Astrocyte (in vitro differentiated cells and primary cell): Measurements from ENCODE around the gene PSG6. TPM values are rescaled to one million over a fixed set of nuclear protein-coding genes. Genes with fewer than 3 reads are reported as not detected.
"Not testable (repeated sequence)": the region's sequence is repeated elsewhere in the genome, so short reads cannot be mapped to it uniquely, and the experiment has no call there.

ENCODE experiments used
- DNase-seq: peaks from one replicate; pipeline ENCODE4 v3.0.0-alpha.2; 2010; ENCODE audit warnings: low read depth
- FAIRE-seq: peaks from 2 replicates; lab custom pipeline; 2011; peaks lifted over from hg19 to GRCh38; lab: Jason Lieb, UNC
- H2AFZ ChIP-seq: 2 replicates; pipeline ENCODE4 v1.6.0; 2012; ENCODE audit warnings: low read depth, low read length, inconsistent platforms
- H3K27ac ChIP-seq: 2 replicates; pipeline ENCODE4 v1.5.1; 2011; ENCODE audit warnings: low read depth, low read length, inconsistent platforms
- H3K27me3 ChIP-seq: 2 replicates; pipeline ENCODE4 v1.6.0; 2011; ENCODE audit warnings: low read length, inconsistent platforms; ENCODE audit not compliant: insufficient read depth
- H3K36me3 ChIP-seq: 2 replicates; pipeline ENCODE4 v1.5.1; 2011; ENCODE audit warnings: low read length, inconsistent platforms; ENCODE audit not compliant: insufficient read depth
- H3K4me1 ChIP-seq: 2 replicates; pipeline ENCODE4 v1.5.1; 2011; ENCODE audit warnings: low read length, inconsistent platforms; ENCODE audit not compliant: insufficient read depth
- H3K4me2 ChIP-seq: 2 replicates; pipeline ENCODE4 v1.6.0; 2012; ENCODE audit warnings: low read length, inconsistent platforms
- H3K4me3 ChIP-seq: 2 replicates; pipeline ENCODE4 v1.5.1; 2011; ENCODE audit warnings: low read depth, mild to moderate bottlenecking, low read length, inconsistent platforms; ENCODE audit not compliant: insufficient read depth
- H3K79me2 ChIP-seq: 2 replicates; pipeline ENCODE4 v1.6.0; 2012; ENCODE audit warnings: mild to moderate bottlenecking, low read length, inconsistent platforms; ENCODE audit not compliant: insufficient read depth
- H3K9ac ChIP-seq: 2 replicates; pipeline ENCODE4 v1.6.0; 2012; ENCODE audit warnings: mild to moderate bottlenecking, low read length, inconsistent platforms
- H3K9me3 ChIP-seq: 2 replicates; pipeline ENCODE4 v1.5.1; 2012; ENCODE audit warnings: low read depth, mild to moderate bottlenecking, low read length, inconsistent platforms; ENCODE audit not compliant: insufficient read depth
- H4K20me1 ChIP-seq: 2 replicates; pipeline ENCODE4 v1.6.0; 2012; ENCODE audit warnings: low read length, inconsistent platforms; ENCODE audit not compliant: insufficient read depth
- H3K27ac Mint-ChIP-seq: one replicate; pipeline ENCODE4 v1.8.0; 2021; ENCODE audit warnings: mild to moderate bottlenecking, mixed read lengths; ENCODE audit not compliant: unreplicated experiment
- H3K27me3 Mint-ChIP-seq: one replicate; pipeline ENCODE4 v1.8.0; 2021; ENCODE audit warnings: low read depth, mixed read lengths; ENCODE audit not compliant: unreplicated experiment
- H3K36me3 Mint-ChIP-seq: one replicate; pipeline ENCODE4 v1.8.0; 2021; ENCODE audit warnings: low read depth, mixed read lengths; ENCODE audit not compliant: unreplicated experiment
- H3K4me1 Mint-ChIP-seq: one replicate; pipeline ENCODE4 v1.8.0; 2021; ENCODE audit warnings: low read depth, mixed read lengths; ENCODE audit not compliant: unreplicated experiment
- H3K4me3 Mint-ChIP-seq: one replicate; pipeline ENCODE4 v1.8.0; 2021; ENCODE audit warnings: mild to moderate bottlenecking, moderate library complexity, mixed read lengths; ENCODE audit not compliant: unreplicated experiment
- H3K9me3 Mint-ChIP-seq: one replicate; pipeline ENCODE4 v1.8.0; 2021; ENCODE audit warnings: mild to moderate bottlenecking, mixed read lengths; ENCODE audit not compliant: unreplicated experiment
- total RNA-seq: library from RNA; stranded (reverse); gene quantifications from 2 replicates; pipeline ENCODE4 v1.2.1, GENCODE V29; 2021

The PSG6 gene
- total RNA-seq, 1 donor from 2014 or later = 0.23 TPM

DNA sequence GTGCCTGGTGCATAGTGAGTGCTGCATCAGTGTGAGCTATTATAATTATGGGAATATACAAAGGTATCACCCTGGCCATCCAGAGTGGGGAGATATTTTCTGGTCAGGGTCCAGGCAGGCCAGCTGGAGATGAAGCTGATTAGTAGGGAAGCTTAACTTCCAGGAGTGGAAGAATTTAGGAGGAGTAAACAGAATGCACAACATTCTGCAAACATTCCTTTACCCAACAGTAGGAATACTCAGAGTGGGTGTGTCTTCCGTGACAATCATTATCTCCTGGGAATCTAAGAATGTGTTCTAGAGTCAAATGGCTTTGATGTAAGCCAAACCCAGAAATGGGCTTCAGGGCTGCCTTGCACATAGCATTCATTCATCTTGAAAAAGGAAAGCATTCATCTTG, 19.0 kb downstream of the PSG6 start:
- not testable (repeated sequence) for H3K9me3 Mint-ChIP-seq, H4K20me1 ChIP-seq, H2AFZ ChIP-seq, H3K4me1 Mint-ChIP-seq, H3K4me3 Mint-ChIP-seq, FAIRE-seq, H3K36me3 ChIP-seq, H3K4me1 ChIP-seq, H3K9ac ChIP-seq, H3K9me3 ChIP-seq, H3K79me2 ChIP-seq, H3K4me3 ChIP-seq, H3K27me3 ChIP-seq, H3K27ac Mint-ChIP-seq, H3K27ac ChIP-seq, H3K4me2 ChIP-seq, H3K27me3 Mint-ChIP-seq, H3K36me3 Mint-ChIP-seq
- DNase-seq = peak; percentile 16

DNA sequence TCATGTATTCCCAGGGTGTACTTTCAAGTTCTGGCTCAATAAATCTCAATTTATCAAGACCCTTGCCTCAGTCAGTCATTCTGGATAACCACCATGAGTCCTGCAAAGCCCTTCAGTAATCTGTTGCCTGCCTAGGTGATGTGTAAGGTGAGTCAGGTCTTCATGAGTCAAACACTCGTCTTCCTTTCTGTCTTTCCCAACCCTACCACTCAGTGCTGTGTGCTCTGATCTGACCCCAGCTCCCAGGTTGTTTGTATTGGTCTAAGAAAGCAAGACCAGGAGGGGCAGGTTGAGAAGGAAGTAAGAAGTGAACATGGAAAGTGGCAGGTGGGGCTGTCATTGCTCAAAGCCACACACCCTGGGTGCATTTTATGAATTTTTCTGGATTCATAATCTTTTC, 20.0 kb downstream of the PSG6 start:
- H2AFZ ChIP-seq, H4K20me1 ChIP-seq, H3K27ac Mint-ChIP-seq, H3K4me1 Mint-ChIP-seq, H3K9me3 Mint-ChIP-seq, FAIRE-seq, H3K4me3 ChIP-seq, H3K4me1 ChIP-seq, H3K9ac ChIP-seq, H3K27ac ChIP-seq, H3K9me3 ChIP-seq, H3K36me3 ChIP-seq, H3K36me3 Mint-ChIP-seq, H3K4me2 ChIP-seq, DNase-seq, H3K4me3 Mint-ChIP-seq, H3K79me2 ChIP-seq, H3K27me3 Mint-ChIP-seq, H3K27me3 ChIP-seq: not testable (repeated sequence)

DNA sequence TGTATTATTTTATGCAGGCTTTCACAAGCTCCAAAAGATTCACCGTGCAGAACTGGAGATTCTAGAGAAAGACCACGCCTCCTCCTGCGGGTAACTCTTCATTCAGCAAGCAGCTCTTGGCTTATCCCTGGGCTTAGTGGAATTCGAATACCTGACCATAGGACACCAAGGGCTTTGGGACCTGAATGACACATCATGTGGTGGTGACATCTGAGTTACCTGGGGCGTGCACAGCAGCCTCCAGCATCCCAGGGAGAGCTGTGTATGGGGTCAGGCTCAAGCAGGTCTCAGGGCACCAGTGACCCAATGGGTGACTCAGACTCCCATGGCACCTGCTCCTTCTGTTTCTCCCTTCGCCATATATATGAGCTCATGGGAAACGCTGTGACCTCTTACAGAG, 27.2 kb downstream of the PSG6 start:
- H3K27me3 ChIP-seq, H3K4me1 Mint-ChIP-seq, H3K9ac ChIP-seq, H3K36me3 Mint-ChIP-seq, H3K27ac Mint-ChIP-seq, H3K4me1 ChIP-seq, H3K27ac ChIP-seq, H3K79me2 ChIP-seq, H4K20me1 ChIP-seq, H3K4me3 ChIP-seq, H3K9me3 ChIP-seq, H3K4me3 Mint-ChIP-seq, H3K4me2 ChIP-seq, FAIRE-seq, H3K9me3 Mint-ChIP-seq, H2AFZ ChIP-seq, H3K27me3 Mint-ChIP-seq, H3K36me3 ChIP-seq, DNase-seq: not testable (repeated sequence)

DNA sequence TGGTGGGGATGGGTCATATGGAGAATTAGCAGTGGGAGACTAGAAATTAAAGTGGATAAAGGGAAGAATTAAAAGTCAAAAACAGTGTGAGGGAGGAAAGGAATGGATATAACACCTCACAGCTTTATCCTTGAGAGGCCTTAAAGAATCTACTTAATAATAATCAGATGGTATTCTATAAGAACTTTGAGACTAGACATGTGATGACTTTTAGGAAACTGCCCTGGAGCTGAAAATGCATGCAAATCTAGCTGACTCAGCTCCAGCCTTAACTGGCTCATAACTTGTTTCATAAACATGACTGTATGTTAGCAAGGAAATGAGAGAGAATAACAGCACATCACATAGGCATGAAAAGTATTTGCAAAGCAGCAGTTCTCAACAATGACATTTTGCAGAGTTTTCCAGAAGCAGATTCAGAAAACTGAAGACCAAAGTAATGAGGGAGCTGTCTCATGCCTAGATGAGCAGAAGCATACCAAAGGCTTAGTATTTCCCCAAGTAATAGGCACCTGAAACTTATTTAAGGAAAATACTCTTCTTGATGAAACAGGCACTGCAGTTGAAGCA, 29.7 kb downstream of the PSG6 start:
- H2AFZ ChIP-seq, H3K4me3 Mint-ChIP-seq, H3K4me3 ChIP-seq, H3K9ac ChIP-seq, H3K79me2 ChIP-seq, H3K4me1 ChIP-seq, H3K27me3 ChIP-seq, H3K27me3 Mint-ChIP-seq, DNase-seq, H4K20me1 ChIP-seq, H3K4me1 Mint-ChIP-seq, H3K27ac Mint-ChIP-seq, H3K36me3 ChIP-seq, H3K36me3 Mint-ChIP-seq, H3K9me3 ChIP-seq: not testable (repeated sequence)
- Histone ChIP-seq H3K4me2 (peak overlapping the region; percentile 33), H3K27ac (peak overlapping the region; percentile 26)
- peak; percentile 5 for FAIRE-seq
- H3K9me3 Mint-ChIP-seq = peaks cover 11% of the 10 kb centered on the region

DNA sequence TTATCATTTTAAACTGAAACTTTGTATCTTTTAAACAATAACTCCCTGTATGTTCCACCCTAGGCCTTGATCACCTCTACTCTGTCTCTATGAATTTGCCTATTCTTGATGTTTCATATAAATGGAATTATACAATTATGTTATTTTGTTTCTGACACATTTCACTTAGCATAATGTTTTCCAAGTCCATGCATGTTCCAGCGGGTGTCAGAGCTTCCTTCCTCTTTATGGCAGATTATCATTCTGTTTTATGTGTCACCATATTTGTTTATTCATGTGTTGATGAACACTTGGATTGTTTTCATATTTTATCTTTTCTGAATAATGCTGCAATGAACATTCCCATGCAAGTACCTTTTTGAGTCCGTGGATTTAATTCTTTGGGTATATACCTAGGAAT, 35.0 kb downstream of the PSG6 start:
- not testable (repeated sequence) for H2AFZ ChIP-seq, DNase-seq, H3K27me3 ChIP-seq, H3K27me3 Mint-ChIP-seq, H3K4me3 Mint-ChIP-seq, FAIRE-seq, H3K4me2 ChIP-seq, H3K79me2 ChIP-seq, H3K4me1 ChIP-seq, H3K9me3 ChIP-seq, H4K20me1 ChIP-seq, H3K27ac Mint-ChIP-seq, H3K36me3 ChIP-seq, H3K27ac ChIP-seq, H3K4me1 Mint-ChIP-seq, H3K9ac ChIP-seq, H3K4me3 ChIP-seq, H3K36me3 Mint-ChIP-seq
- H3K9me3 Mint-ChIP-seq = peaks cover 19% of the 10 kb centered on the region

DNA sequence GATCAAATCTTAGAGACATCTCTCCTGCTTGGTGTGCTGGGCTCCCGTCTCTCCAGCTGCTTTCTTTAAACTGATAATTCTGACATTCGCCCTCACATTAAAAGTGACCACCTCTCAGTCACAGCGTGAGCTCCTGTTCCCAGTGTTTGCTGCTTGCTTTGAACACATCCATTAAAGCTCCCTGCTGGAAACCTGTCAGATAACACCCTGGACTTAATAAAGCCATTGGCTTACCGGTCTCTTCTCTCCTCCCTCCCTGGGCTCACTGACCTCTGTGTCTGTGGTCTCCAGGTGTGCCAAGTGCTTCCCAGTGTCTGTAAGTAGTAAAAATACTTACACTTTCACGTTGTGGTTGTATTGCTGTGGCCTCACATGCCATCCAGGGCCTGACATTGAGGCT, 35.7 kb downstream of the PSG6 start:
- not testable (repeated sequence) for H3K4me3 ChIP-seq, H3K27ac ChIP-seq, H3K9me3 ChIP-seq, H3K36me3 ChIP-seq, H3K9ac ChIP-seq, H4K20me1 ChIP-seq, DNase-seq, H3K27ac Mint-ChIP-seq, H3K4me3 Mint-ChIP-seq, H3K36me3 Mint-ChIP-seq, H3K4me2 ChIP-seq, H3K4me1 Mint-ChIP-seq, FAIRE-seq, H3K4me1 ChIP-seq, H3K27me3 ChIP-seq, H3K27me3 Mint-ChIP-seq, H2AFZ ChIP-seq, H3K79me2 ChIP-seq
- H3K9me3 Mint-ChIP-seq = peaks cover 17% of the 10 kb centered on the region
